GM10248 (cell line): ENCODE measurements around the gene FBXO30.

Experiments used
- CTCF ChIA-PET: fragments of 300-600 bp; sonication (Branson Sonifier 250); formaldehyde crosslinking; extraction: SDS; loops from one replicate; lab custom pipeline; 2021; ENCODE audit warnings: antibody characterized with exemption; lab: Yijun Ruan, JAX
- POLR2A ChIA-PET: fragments of 350-650 bp; sonication (Branson Sonifier 250); formaldehyde crosslinking; extraction: SDS; loops from one replicate; lab custom pipeline; 2020; ENCODE audit warnings: antibody characterized with exemption; lab: Yijun Ruan, JAX
- DNase-seq: peaks from one replicate; pipeline ENCODE4 v3.0.0; 2012; ENCODE audit errors: extremely low spot score
- CTCF ChIP-seq: IDR thresholded peaks from 2 replicates; pipeline ENCODE4 v1.5.1; 2012; ENCODE audit warnings: mild to moderate bottlenecking, low read depth; ENCODE audit errors: extremely low read depth, missing control alignments, control extremely low read depth

FBXO30 gene

GRCh38 chr6:145814035-145814500 lies 527 bp downstream of the FBXO30 start:
- DNase-seq, result no peak
- no peak for TF ChIP-seq CTCF
- ChIA-PET CTCF (interaction anchor here (0.9 to 2.0 kb wide), 5 partner anchors 10 to 115 kb away, joined by 3 to 8 read pairs (median 4); no protein-coding TSS in a partner anchor), POLR2A (no interaction called here)

DNA sequence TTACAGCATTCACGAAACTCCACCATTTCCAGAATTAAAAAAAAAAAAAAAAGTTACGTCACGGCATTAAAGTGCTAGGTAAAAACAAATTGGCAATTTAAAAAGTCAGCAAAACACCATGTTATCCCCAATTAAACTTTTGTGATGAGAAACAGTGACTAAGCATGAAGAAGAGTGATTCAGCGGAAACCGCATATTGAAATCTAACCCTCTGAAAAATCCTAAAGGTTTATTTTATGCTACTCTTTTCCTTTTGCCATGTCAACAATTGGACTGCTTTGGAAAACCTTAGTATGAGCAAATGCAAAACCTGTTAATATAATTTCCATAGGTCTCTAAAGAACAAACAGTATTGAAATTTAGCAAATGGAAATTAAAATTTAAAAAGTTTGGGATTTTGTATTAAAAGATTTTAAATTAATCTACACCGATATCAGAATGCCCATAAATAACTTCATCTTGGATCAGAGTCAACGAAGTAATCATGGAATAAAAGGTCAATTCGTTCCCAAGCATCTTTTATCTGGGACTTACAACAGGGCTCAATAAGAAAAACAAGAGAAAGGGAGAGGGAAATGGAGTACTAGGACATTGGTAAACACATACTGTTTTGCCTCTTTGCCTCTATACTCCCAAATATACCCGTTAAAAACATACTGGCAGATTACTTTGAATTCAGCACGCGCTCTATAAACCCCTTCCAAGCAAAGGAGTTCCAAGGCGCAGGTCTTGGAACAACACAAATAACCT lies 1.1 kb downstream of the FBXO30 start:
- DNase-seq, result no peak
- ChIA-PET CTCF (interaction anchor here (1.7 kb wide), 1 partner anchor 11 kb away, joined by 4 read pairs; no protein-coding TSS in a partner anchor), POLR2A (interaction anchor here (0.6 kb wide), 1 partner anchor 79 kb away, joined by 3 read pairs; no protein-coding TSS in a partner anchor)
- TF ChIP-seq CTCF, result no peak

GRCh38 chr6:145811741-145812140 lies 2.9 kb downstream of the FBXO30 start:
- POLR2A ChIA-PET, result interaction anchor here (1.4 kb wide), 1 partner anchor 152 kb away, joined by 3 read pairs; the partner anchor contains the start of gene SHPRH
- no peak for TF ChIP-seq CTCF
- CTCF ChIA-PET, result interaction anchor here (1.1 kb wide), 2 partner anchors 12 to 24 kb away, joined by 3 to 4 read pairs; no protein-coding TSS in a partner anchor
- DNase-seq, result no peak

DNA sequence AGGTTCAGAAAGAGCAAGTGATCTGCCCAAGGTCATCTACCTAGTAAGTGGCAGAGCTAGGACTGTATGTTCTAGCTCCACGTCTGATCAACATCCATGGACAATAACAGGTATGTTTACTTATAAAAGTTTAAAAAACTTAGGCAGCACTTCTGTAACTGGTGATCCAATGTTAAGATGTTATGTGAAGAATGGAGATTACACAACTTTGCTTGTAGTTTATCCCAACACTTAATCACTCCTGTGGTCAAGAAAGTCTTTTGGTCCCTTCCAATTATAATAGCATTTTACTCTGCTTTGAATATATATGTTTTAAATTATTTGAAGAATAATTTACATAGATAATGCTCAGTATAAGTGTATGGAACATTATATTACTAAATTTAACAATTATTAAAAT lies 4.8 kb downstream of the FBXO30 start:
- CTCF ChIA-PET, result interaction anchor here (0.8 kb wide), 1 partner anchor 25 kb away, joined by 3 read pairs; no protein-coding TSS in a partner anchor
- no peak for DNase-seq
- POLR2A ChIA-PET, result no interaction called here
- TF ChIP-seq CTCF, result no peak

- no peak for TF ChIP-seq CTCF
- CTCF ChIA-PET, result interaction anchor here (0.8 kb wide), 1 partner anchor 25 kb away, joined by 3 read pairs; no protein-coding TSS in a partner anchor
- POLR2A ChIA-PET, result no interaction called here
- peak; percentile 13 for DNase-seq
Measured at GRCh38 chr6:145809211-145809610, 5.4 kb downstream of the FBXO30 start.

- no peak for TF ChIP-seq CTCF
- DNase-seq, result no peak
- ChIA-PET CTCF (no interaction called here), POLR2A (no interaction called here)
Measured at GRCh38 chr6:145808239-145808638, 6.4 kb downstream of the FBXO30 start.
